Esophagus (tissue), 2 donors: ENCODE data around the gene MT4. TPM values are rescaled to one million over a fixed set of nuclear protein-coding genes. Genes with fewer than 3 reads are reported as not detected.

Source experiments
- H3K27ac ChIP-seq, 2 donors: one replicate each; pipeline ENCODE4 v1.5.1; 2013; ENCODE audit warnings: low read depth in 2 of 2, mild to moderate bottlenecking in 2 of 2, inconsistent platforms in 1 of 2, low read length in 1 of 2, moderate library complexity in 1 of 2
- H3K27me3 ChIP-seq, 2 donors: one replicate each; pipeline ENCODE4 v1.6.1; 2013; ENCODE audit warnings: low read length in 2 of 2, control low read depth in 1 of 2, mild to moderate bottlenecking in 1 of 2; ENCODE audit not compliant: insufficient read depth in 2 of 2, control insufficient read depth in 1 of 2
- H3K36me3 ChIP-seq, 2 donors: one replicate each; pipeline ENCODE4 v1.6.1; 2013; ENCODE audit warnings: low read length in 1 of 2; ENCODE audit not compliant: control insufficient read depth in 2 of 2, insufficient read depth in 2 of 2
- H3K4me1 ChIP-seq, 2 donors: one replicate each; pipeline ENCODE4 v1.6.1; 2013; ENCODE audit warnings: low read length in 1 of 2; ENCODE audit not compliant: control insufficient read depth in 2 of 2, insufficient read depth in 2 of 2
- H3K4me3 ChIP-seq, 2 donors: one replicate each; pipeline ENCODE4 v1.5.1; 2013; ENCODE audit warnings: low read length in 2 of 2, mild to moderate bottlenecking in 2 of 2, low read depth in 1 of 2, moderate library complexity in 1 of 2
- H3K9me3 ChIP-seq, 2 donors: one replicate each; pipeline ENCODE4 v1.6.1; 2013; ENCODE audit warnings: mild to moderate bottlenecking in 2 of 2, low read depth in 1 of 2, low read length in 1 of 2, moderate library complexity in 1 of 2; ENCODE audit not compliant: control insufficient read depth in 2 of 2, insufficient read depth in 1 of 2
- WGBS, 2 donors: extraction: QIAGEN DNeasy Blood & Tissue Kit; methylation state at CpG; one replicate each; pipeline ENCODE4 v1.1.7; 2013; 5-methylcytosine and 5-hydroxymethylcytosine counted together
- polyA plus RNA-seq, 2 donors: library from polyadenylated mRNA; stranded (reverse); fragments of 200-250 nt; gene quantifications; one replicate each; pipeline ENCODE4 v1.2.3, GENCODE V29; 2013
- donor health status: healthy with polysubstance abuse.
- donor health status: Bipolar disorder and iron deficiency.

Gene MT4
- polyA plus RNA-seq, result 1 to 10 TPM; 1.3 to 7.4 TPM

DNA sequence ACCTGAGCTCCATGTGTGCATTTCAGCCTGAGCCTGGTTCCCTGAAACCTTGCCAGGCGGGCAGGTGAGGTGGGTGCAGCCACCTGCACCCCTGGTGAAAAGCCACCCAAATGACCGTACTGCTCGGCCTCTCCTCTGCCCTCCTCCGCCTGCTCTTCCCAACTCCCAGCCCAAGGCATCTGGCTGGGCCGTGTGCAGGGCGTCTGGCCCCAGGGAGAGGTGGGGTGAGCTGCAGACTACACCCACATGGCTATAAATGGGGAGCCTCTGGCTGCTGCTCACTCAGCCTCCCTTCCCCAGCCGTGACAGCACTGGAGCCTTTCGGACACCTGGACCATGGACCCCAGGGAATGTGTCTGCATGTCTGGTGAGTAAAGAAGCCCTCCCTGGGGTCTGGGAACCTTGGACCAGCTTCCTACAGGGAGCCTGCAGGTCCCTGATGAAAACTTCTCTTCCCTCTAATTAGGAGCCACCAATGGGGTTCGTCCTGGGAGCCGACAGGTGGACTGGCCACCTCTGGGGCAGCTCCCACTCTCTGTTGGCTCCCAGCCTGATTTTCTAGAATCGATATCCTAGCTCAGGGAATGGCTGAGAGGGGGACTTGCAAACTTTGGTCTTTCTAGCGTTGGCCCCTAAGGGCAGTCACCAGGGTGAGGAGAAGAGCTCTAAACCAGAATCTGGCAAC, at the start of gene MT4:
MT4 (plus strand) TSS at position 281 of the 685 bp plus-strand sequence; CDS start at position 337, 56 bp downstream.
- no peaks in the 10 kb centered on the region for H3K9me3 ChIP-seq
- no peaks in the 10 kb centered on the region for H3K36me3 ChIP-seq
- H3K4me3 ChIP-seq, result no peak within 1 kb of the TSS
- no peaks in the 10 kb centered on the region for H3K27me3 ChIP-seq
- no peak within 1 kb of the TSS for H3K27ac ChIP-seq
- WGBS, 2 donors, result 65 to 67% methylated on average over 12 of the region's 12 CpGs
- H3K4me1 ChIP-seq, result no peaks in the 10 kb centered on the region

DNA sequence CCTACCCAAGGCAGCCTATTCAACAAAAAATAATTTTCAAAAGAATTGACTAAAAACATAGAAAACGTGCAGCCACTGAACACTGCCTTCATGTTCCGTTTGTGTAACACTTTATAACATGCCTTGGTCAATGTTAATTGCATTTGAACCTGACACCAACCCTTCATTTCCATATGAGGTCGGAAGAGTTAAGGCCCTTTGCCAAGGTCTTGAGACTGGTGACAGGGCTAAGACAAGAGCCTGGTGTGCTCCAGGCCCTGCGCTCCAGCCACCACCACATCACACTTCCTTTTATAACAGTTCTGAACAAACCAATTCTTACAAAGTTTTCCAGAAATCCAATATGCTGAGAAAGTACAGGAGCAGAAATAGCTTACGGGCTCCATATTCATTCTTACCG, 49.2 kb upstream of the MT4 start:
- WGBS, 2 donors, result 64 to 68% methylated on average over 6 of the region's 6 CpGs
- no peaks in the 10 kb centered on the region for H3K27me3 ChIP-seq
- no peak overlapping the region for H3K27ac ChIP-seq
- no peaks in the 10 kb centered on the region for H3K36me3 ChIP-seq
- H3K4me1 ChIP-seq, result no peaks in the 10 kb centered on the region
- no peaks in the 10 kb centered on the region for H3K9me3 ChIP-seq
- no peak overlapping the region for H3K4me3 ChIP-seq

DNA sequence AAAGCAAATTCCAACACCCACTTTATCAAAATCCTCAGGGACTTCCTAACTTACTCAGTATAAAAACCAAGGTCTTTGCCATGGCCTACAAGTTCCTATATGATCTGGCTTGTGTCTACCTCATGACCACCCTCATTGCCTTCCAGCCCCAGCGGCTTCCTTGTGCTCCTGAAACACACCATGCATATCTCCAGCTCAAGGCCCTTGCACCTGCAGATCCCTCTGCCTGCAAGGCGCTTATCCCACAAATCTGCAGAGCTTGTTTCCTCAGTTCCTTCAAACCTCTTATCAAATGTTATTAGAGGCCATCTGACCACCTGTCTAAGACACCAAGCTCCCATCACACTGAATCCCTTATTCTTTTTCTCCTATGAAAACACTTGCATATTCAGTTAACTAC, 47.7 kb upstream of the MT4 start:
- WGBS, 2 donors, result 80 to 94% methylated on average over 2 of the region's 2 CpGs
- no peak overlapping the region for H3K4me3 ChIP-seq
- H3K36me3 ChIP-seq, result no peaks in the 10 kb centered on the region
- no peaks in the 10 kb centered on the region for H3K4me1 ChIP-seq
- no peaks in the 10 kb centered on the region for H3K27me3 ChIP-seq
- H3K9me3 ChIP-seq, result no peaks in the 10 kb centered on the region
- H3K27ac ChIP-seq, result no peak overlapping the region

DNA sequence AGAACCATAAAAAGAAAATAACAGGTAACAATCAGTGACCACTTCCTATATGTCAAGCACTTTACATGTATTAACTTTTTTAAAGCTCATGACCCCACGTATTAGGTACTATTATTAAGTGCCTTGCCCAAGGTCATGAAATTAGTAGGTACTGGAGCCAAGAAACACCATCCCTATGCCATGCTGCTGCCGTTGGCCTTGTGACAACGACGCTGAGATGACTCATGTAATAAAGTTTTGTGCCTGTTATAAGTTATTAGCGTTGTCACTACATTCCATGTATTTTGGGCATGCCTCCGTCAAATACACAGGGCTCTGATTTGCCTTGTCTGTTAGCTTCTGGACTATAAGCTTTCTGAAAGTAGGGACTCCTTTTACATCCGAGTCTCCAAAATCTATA, 46.4 kb upstream of the MT4 start:
- Histone ChIP-seq H3K36me3 (no peaks in the 10 kb centered on the region), H3K27me3 (no peaks in the 10 kb centered on the region), H3K9me3 (no peaks in the 10 kb centered on the region), H3K4me3 (peak overlapping the region in 1 of 2 donors; percentile 7), H3K4me1 (no peaks in the 10 kb centered on the region), H3K27ac (peak overlapping the region in 1 of 2 donors; percentile 21)
- 52 to 63% methylated on average over 7 of the region's 7 CpGs for WGBS, 2 donors

DNA sequence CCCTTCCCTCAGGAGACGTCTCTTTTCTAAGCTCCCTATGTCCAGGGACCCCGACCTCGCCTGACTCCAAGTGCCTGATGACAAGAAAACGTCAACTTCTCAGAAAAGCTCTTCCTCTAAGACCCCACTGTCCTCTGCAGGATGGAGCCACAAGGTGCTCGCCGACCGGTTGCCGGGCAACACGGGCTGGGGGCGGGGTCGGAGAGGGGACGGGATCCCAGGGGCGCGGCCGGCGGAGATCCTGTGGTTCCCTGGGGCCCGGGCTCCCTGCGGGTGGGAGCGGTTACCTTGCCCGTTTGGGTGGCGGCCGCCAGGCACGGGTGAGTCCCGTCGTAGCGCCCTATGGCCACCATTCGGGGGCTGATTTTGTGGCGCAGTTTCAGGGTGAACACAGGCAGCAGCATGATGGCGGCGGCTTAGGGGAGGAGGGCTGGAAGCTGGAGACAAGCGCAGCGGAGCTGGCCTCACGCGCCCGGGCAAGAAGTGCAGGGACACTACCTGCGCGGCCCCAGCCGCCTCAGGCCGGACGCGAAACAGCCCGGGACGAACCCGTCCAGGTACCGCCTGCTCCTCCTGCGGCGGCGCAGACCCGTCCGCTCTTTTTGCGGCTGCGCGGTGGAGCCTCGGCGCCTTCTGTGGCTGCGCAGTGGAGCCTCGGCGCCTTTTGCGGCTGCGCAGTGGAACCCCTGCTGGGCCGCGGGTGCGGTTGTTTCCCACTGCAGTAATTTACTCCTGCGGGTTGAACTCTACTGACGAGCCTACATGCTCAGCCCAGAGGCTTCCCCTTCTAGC, 45.2 kb upstream of the MT4 start, which contains the start of gene BBS2:
BBS2 (minus strand) TSS at position 566 of the 792 bp plus-strand sequence; CDS start at position 404, 162 bp downstream.
- Histone ChIP-seq H3K27ac (peak within 1 kb of the TSS; percentile 95 to 97), H3K4me3 (peak within 1 kb of the TSS; percentile 93 to 96), H3K36me3 (no peaks in the 10 kb centered on the region), H3K9me3 (no peaks in the 10 kb centered on the region), H3K27me3 (no peaks in the 10 kb centered on the region), H3K4me1 (no peaks in the 10 kb centered on the region)
- 0 to 1% methylated on average over 57 to 65 of the region's 65 CpGs for WGBS, 2 donors

DNA sequence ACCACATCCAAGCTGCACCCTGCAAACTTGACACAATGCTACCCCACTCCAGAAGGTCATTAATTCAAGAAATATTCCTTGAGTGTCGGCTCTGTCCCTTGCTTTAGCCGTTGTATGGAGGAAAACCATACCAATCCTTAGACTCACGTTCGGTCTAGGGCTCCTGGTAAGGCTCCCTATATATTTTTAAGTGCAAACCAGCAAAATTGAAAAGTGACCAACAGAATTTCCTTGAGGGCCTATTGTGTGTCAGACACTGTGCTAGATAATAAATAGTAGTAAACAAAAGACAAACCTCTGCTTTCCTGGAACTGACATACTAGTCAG, 44.7 kb upstream of the MT4 start:
- Histone ChIP-seq H3K36me3 (no peaks in the 10 kb centered on the region), H3K9me3 (no peaks in the 10 kb centered on the region), H3K27me3 (no peaks in the 10 kb centered on the region), H3K4me1 (no peaks in the 10 kb centered on the region), H3K27ac (peak overlapping the region; percentile 95 to 97), H3K4me3 (peak overlapping the region; percentile 93 to 96)
- 12 to 17% methylated on average over 4 of the region's 4 CpGs for WGBS, 2 donors

DNA sequence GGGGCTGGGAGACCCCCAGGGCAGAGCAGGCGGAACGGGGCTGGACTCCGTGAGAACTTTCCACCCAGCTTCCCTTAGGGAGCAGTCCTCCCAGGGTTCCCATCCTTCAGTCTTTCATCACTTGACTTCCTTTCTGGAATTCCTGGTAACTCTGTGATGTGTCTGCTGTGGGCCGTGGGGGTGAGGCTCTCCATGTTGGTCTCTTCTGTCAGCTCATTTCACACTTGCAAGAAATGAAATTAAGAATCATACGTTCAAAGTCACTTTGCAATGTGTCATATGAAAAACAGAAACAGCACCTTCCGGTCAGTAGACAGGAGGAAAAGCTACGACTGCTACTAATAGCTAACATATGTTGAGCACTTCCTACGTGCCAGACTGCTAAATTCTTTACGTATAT, 39.6 kb upstream of the MT4 start:
- H3K27ac ChIP-seq, result no peak overlapping the region
- WGBS, 2 donors, result 81 to 86% methylated on average over 9 of the region's 9 CpGs
- no peaks in the 10 kb centered on the region for H3K27me3 ChIP-seq
- no peak overlapping the region for H3K4me3 ChIP-seq
- no peaks in the 10 kb centered on the region for H3K4me1 ChIP-seq
- no peaks in the 10 kb centered on the region for H3K36me3 ChIP-seq
- H3K9me3 ChIP-seq, result no peaks in the 10 kb centered on the region

DNA sequence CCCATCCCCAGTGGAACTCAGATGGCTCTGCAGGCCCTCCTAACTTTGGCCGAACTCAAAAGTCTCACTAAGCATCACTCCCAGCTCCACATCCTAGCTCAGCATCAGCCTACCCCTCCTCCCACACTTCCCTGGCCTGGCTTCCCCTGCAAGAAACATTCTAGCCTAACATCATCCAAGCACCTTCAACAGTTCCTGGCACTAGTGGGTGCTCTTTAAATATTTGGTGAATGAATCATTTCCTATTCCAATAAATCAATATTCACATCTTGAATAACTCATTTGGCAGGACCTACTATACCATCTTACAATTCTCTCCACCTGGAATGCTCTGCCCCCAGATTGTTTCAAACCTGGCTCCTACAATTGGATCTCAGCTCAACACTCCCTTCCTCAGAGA, 34.0 kb upstream of the MT4 start:
- Histone ChIP-seq H3K4me3 (no peak overlapping the region), H3K36me3 (no peaks in the 10 kb centered on the region), H3K27me3 (peaks cover 0 to 3% of the 10 kb centered on the region in 2 donors), H3K9me3 (peaks cover 0 to under 1% of the 10 kb centered on the region in 2 donors), H3K27ac (no peak overlapping the region), H3K4me1 (no peaks in the 10 kb centered on the region)
- WGBS, 2 donors, result 60 to 79% methylated on average over 1 of the region's 1 CpG

DNA sequence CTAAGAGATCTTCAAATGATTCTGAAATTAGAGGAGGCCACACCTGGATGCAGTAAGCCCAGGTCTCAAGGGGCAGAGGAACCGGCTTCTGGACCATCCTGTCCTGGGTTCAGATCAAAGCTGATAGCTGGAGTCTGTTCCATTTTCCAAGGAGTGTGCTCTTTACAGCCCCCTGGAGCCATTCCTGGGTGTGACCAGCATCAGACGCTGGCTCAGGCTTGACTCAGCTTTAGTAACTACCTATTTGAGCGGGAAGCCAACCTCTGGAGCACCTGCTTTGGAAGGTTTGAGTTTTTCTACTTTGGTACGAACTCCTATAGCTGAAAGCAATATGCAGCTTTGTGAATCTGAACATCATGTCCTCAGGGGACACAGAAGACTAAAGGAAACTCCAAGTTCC, 32.2 kb upstream of the MT4 start:
- Histone ChIP-seq H3K4me1 (no peaks in the 10 kb centered on the region), H3K9me3 (peaks cover 0 to 2% of the 10 kb centered on the region in 2 donors), H3K36me3 (no peaks in the 10 kb centered on the region), H3K27ac (peak overlapping the region in 1 of 2 donors; percentile 39), H3K4me3 (no peak overlapping the region), H3K27me3 (peaks cover 0 to 3% of the 10 kb centered on the region in 2 donors)
- 51 to 58% methylated on average over 4 of the region's 4 CpGs for WGBS, 2 donors
